ENCODE measurements around the gene CRELD2. TPM values are rescaled to one million over a fixed set of nuclear protein-coding genes. Genes with fewer than 3 reads are reported as not detected.
A peak's percentile ranks its signal among the peaks of the same experiment; 100 is the strongest.

The CRELD2 gene
- total RNA-seq, 3 donors from 2014 or later (not counting 1 experiment from before 2014, with no cell fraction given): 45.1 to 69.8 (median 48.5) TPM

GRCh38 chr22:49894322-49895054 is 23.9 kb upstream of the CRELD2 start:
- no peaks in the 10 kb centered on the region for H3K27me3 Mint-ChIP-seq (ENCODE audit: low read depth in 2 of 2)
- DNase-seq: no peak
- no peak for TF ChIP-seq CTCF (IDR thresholded peaks at IDR 0.05)
- no peaks in the 10 kb centered on the region for H3K27me3 ChIP-seq (ENCODE audit: control insufficient read depth, insufficient read depth, low read length)
- 93% methylated on average over 6 of the region's 8 CpGs for WGBS (ENCODE audit: insufficient coverage)
- H3K9me3 Mint-ChIP-seq: peaks cover 0 to 3% of the 10 kb centered on the region in 2 donors
- H3K27ac Mint-ChIP-seq: peak overlapping the region in 1 of 2 donors; percentile 63
- ATAC-seq: no peak
- H3K36me3 ChIP-seq (ENCODE audit: control insufficient read depth, insufficient read depth, low read length): no peaks in the 10 kb centered on the region
- H3K36me3 Mint-ChIP-seq: peaks cover 8% of the 10 kb centered on the region
- peaks cover 8 to 9% of the 10 kb centered on the region in 2 donors for H3K4me1 Mint-ChIP-seq
- intact Hi-C loops (cut with micrococcal nuclease): no loop called here
- H3K27ac ChIP-seq (ENCODE audit: low read length): no peak overlapping the region
- no peak overlapping the region for H3K4me3 Mint-ChIP-seq
- peaks cover 2% of the 10 kb centered on the region for H3K4me1 ChIP-seq (ENCODE audit: control insufficient read depth, insufficient read depth, low read length)
- H3K9me3 ChIP-seq (ENCODE audit: control insufficient read depth, insufficient read depth, low read length): peaks cover 1% of the 10 kb centered on the region
- no peak overlapping the region for H3K4me3 ChIP-seq (ENCODE audit: low read length)

- intact Hi-C loops (cut with micrococcal nuclease): no loop called here
- Mint-ChIP-seq H3K27me3 (ENCODE audit: low read depth in 2 of 2) (no peaks in the 10 kb centered on the region), H3K4me1 (peaks cover 10 to 25% of the 10 kb centered on the region in 2 donors), H3K9me3 (peaks cover 0 to 3% of the 10 kb centered on the region in 2 donors), H3K36me3 (peaks cover 9% of the 10 kb centered on the region), H3K27ac (no peak overlapping the region), H3K4me3 (no peak overlapping the region)
- ATAC-seq (no peak), DNase-seq (no peak)
- H3K27ac ChIP-seq (ENCODE audit: low read length): no peak overlapping the region
- no peak overlapping the region for H3K4me3 ChIP-seq (ENCODE audit: low read length)
- no peaks in the 10 kb centered on the region for H3K27me3 ChIP-seq (ENCODE audit: control insufficient read depth, insufficient read depth, low read length)
- WGBS (ENCODE audit: insufficient coverage): 93% methylated on average over 5 of the region's 5 CpGs
- no peaks in the 10 kb centered on the region for H3K9me3 ChIP-seq (ENCODE audit: control insufficient read depth, insufficient read depth, low read length)
- H3K36me3 ChIP-seq (ENCODE audit: control insufficient read depth, insufficient read depth, low read length): peaks cover under 1% of the 10 kb centered on the region
- no peak for TF ChIP-seq CTCF (IDR thresholded peaks at IDR 0.05)
- H3K4me1 ChIP-seq (ENCODE audit: control insufficient read depth, insufficient read depth, low read length): peaks cover 5% of the 10 kb centered on the region
Measured at GRCh38 chr22:49896201-49896600, 22.2 kb upstream of the CRELD2 start.

GRCh38 chr22:49897015-49897684 is 21.3 kb upstream of the CRELD2 start:
- peaks cover 6% of the 10 kb centered on the region for H3K36me3 Mint-ChIP-seq

More at GRCh38 chr22:49897015-49897684, 21.3 kb upstream of the CRELD2 start:
- intact Hi-C loops (cut with micrococcal nuclease): no loop called here
- Histone ChIP-seq H3K27ac (ENCODE audit: low read length) (no peak overlapping the region), H3K4me3 (ENCODE audit: low read length) (no peak overlapping the region), H3K9me3 (ENCODE audit: control insufficient read depth, insufficient read depth, low read length) (no peaks in the 10 kb centered on the region), H3K36me3 (ENCODE audit: control insufficient read depth, insufficient read depth, low read length) (peaks cover 8% of the 10 kb centered on the region), H3K27me3 (ENCODE audit: control insufficient read depth, insufficient read depth, low read length) (no peaks in the 10 kb centered on the region), H3K4me1 (ENCODE audit: control insufficient read depth, insufficient read depth, low read length) (peaks cover 5% of the 10 kb centered on the region)
- ATAC-seq (no peak), DNase-seq (no peak)
- Mint-ChIP-seq H3K4me1 (peaks cover 6 to 28% of the 10 kb centered on the region in 2 donors), H3K27ac (no peak overlapping the region), H3K27me3 (ENCODE audit: low read depth in 2 of 2) (no peaks in the 10 kb centered on the region), H3K9me3 (peaks cover 2 to 3% of the 10 kb centered on the region in 2 donors), H3K4me3 (no peak overlapping the region)
- 90% methylated on average over 7 of the region's 8 CpGs for WGBS (ENCODE audit: insufficient coverage)
- TF ChIP-seq CTCF (IDR thresholded peaks at IDR 0.05): no peak

All from natural killer cell (primary cell).